ENCODE measurements around the gene TRAPPC10. TPM values are rescaled to one million over a fixed set of nuclear protein-coding genes. Genes with fewer than 3 reads are reported as not detected.

TRAPPC10 gene
- total RNA-seq, 5 donors from 2014 or later (not counting 1 experiment from before 2014, with no cell fraction given) = 82.5 to 144 (median 92.2) TPM

- Histone ChIP-seq H3K9me3 (no peaks in the 10 kb centered on the region), H3K27me3 (replicated peaks in 1 of 2; ENCODE audit: control insufficient read depth in 2 of 2, extremely low read depth in 1 of 2, insufficient read depth in 2 of 2, low read length in 1 of 2) (no peaks in the 10 kb centered on the region), H3K4me3 (ENCODE audit: control insufficient read depth in 1 of 2, extremely low read depth in 1 of 2, low read length in 1 of 2) (no peak overlapping the region), H3K36me3 (ENCODE audit: control insufficient read depth in 2 of 2, extremely low read depth in 1 of 2, insufficient read depth in 1 of 2, low read length in 1 of 2) (peaks cover 7 to 46% of the 10 kb centered on the region in 2 donors), H3K4me1 (ENCODE audit: control insufficient read depth in 1 of 2, extremely low read depth in 1 of 2, insufficient read depth in 2 of 2, low read length in 2 of 2) (peaks cover 0 to 5% of the 10 kb centered on the region in 2 experiments), H3K27ac (ENCODE audit: low read length) (no peak overlapping the region)
- WGBS (ENCODE audit: insufficient coverage) = no CpG with 5 or more reads among the region's 5 CpGs
- DNase-seq = no peak
- Mint-ChIP-seq H3K9me3 (no peaks in the 10 kb centered on the region), H3K27me3 (no peaks in the 10 kb centered on the region), H3K4me1 (peaks cover 13 to 26% (median 21%) of the 10 kb centered on the region in 3 donors), H3K4me3 (no peak overlapping the region), H3K36me3 (peaks cover 37% of the 10 kb centered on the region), H3K27ac (peak overlapping the region in 1 of 2 donors; percentile 6)
- ChIA-PET POLR2A (interaction anchor here in 1 of 2 donors (0.6 kb wide), 1 partner anchor 22 kb away, joined by 5 read pairs; no protein-coding TSS in a partner anchor), CTCF (no interaction called here)
- no peak for ATAC-seq (replicated peaks in 1 of 4)
Observed at GRCh38 chr21:44039828-44040227, 27.7 kb downstream of the TRAPPC10 start.

- H3K4me3 Mint-ChIP-seq = no peak overlapping the region
- H3K4me3 ChIP-seq (ENCODE audit: control insufficient read depth in 1 of 2, extremely low read depth in 1 of 2, low read length in 1 of 2) = no peak overlapping the region
- H3K4me1 ChIP-seq (ENCODE audit: control insufficient read depth in 1 of 2, extremely low read depth in 1 of 2, insufficient read depth in 2 of 2, low read length in 2 of 2) = peaks cover 0 to 7% of the 10 kb centered on the region in 2 experiments
- no peaks in the 10 kb centered on the region for H3K9me3 ChIP-seq
- peaks cover 3 to 35% of the 10 kb centered on the region in 2 donors for H3K36me3 ChIP-seq (ENCODE audit: control insufficient read depth in 2 of 2, extremely low read depth in 1 of 2, insufficient read depth in 1 of 2, low read length in 1 of 2)
- DNase-seq (no peak), ATAC-seq (replicated peaks in 1 of 4) (peak in 1 of 4 experiments; percentile 42)
- H3K9me3 Mint-ChIP-seq = no peaks in the 10 kb centered on the region
- WGBS (ENCODE audit: insufficient coverage) = 80% methylated on average over 5 of the region's 6 CpGs
- POLR2A ChIA-PET = no interaction called here
- H3K27me3 Mint-ChIP-seq = no peaks in the 10 kb centered on the region
- H3K27me3 ChIP-seq (replicated peaks in 1 of 2; ENCODE audit: control insufficient read depth in 2 of 2, extremely low read depth in 1 of 2, insufficient read depth in 2 of 2, low read length in 1 of 2) = no peaks in the 10 kb centered on the region
- no peak overlapping the region for H3K27ac ChIP-seq (ENCODE audit: low read length)
- H3K4me1 Mint-ChIP-seq = peaks cover 21 to 29% (median 26%) of the 10 kb centered on the region in 3 donors
- H3K36me3 Mint-ChIP-seq = peaks cover 18% of the 10 kb centered on the region
- peak overlapping the region; percentile 23 to 39 for H3K27ac Mint-ChIP-seq
- CTCF ChIA-PET = no interaction called here
Observed at GRCh38 chr21:44043613-44044012, 31.5 kb downstream of the TRAPPC10 start.

DNA sequence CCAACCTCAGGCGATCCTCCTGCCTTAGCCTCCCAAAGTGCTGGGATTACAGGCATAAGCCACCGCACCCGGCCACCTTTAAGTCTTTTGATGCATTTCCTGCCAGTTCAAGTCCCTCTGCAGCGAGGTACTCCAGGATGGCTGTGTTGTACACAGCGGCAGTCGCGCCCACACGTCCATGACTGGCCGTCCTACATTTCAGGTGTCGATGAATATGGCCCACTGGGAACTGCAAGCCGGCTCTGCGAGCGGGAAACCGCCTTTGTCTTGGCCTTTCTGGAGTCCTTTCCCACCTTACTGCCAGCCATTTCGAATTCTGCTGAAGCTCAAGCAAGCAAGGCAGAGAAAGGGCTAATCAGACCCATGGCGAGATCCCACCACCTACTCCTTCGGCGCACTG lies 34.6 kb downstream of the TRAPPC10 start:
- ATAC-seq (replicated peaks in 1 of 4) (no peak), DNase-seq (no peak)
- H3K9me3 ChIP-seq = no peaks in the 10 kb centered on the region
- peaks cover 0 to 18% of the 10 kb centered on the region in 2 experiments for H3K4me1 ChIP-seq (ENCODE audit: control insufficient read depth in 1 of 2, extremely low read depth in 1 of 2, insufficient read depth in 2 of 2, low read length in 2 of 2)
- no peaks in the 10 kb centered on the region for H3K27me3 ChIP-seq (replicated peaks in 1 of 2; ENCODE audit: control insufficient read depth in 2 of 2, extremely low read depth in 1 of 2, insufficient read depth in 2 of 2, low read length in 1 of 2)
- no peaks in the 10 kb centered on the region for H3K27me3 Mint-ChIP-seq
- peaks cover 19% of the 10 kb centered on the region for H3K36me3 Mint-ChIP-seq
- no peaks in the 10 kb centered on the region for H3K9me3 Mint-ChIP-seq
- POLR2A ChIA-PET = no interaction called here
- CTCF ChIA-PET = no interaction called here
- H3K4me1 Mint-ChIP-seq = peaks cover 24 to 35% (median 29%) of the 10 kb centered on the region in 3 donors
- H3K27ac Mint-ChIP-seq = no peak overlapping the region
- WGBS (ENCODE audit: insufficient coverage) = 97% methylated on average over 13 of the region's 18 CpGs
- H3K27ac ChIP-seq (ENCODE audit: low read length) = no peak overlapping the region
- H3K4me3 ChIP-seq (ENCODE audit: control insufficient read depth in 1 of 2, extremely low read depth in 1 of 2, low read length in 1 of 2) = no peak overlapping the region
- no peak overlapping the region for H3K4me3 Mint-ChIP-seq
- peaks cover 4 to 44% of the 10 kb centered on the region in 2 donors for H3K36me3 ChIP-seq (ENCODE audit: control insufficient read depth in 2 of 2, extremely low read depth in 1 of 2, insufficient read depth in 1 of 2, low read length in 1 of 2)

- WGBS (ENCODE audit: insufficient coverage) = 99% methylated on average over 7 of the region's 7 CpGs
- no peaks in the 10 kb centered on the region for H3K9me3 ChIP-seq
- H3K27me3 ChIP-seq (replicated peaks in 1 of 2; ENCODE audit: control insufficient read depth in 2 of 2, extremely low read depth in 1 of 2, insufficient read depth in 2 of 2, low read length in 1 of 2) = no peaks in the 10 kb centered on the region
- H3K36me3 ChIP-seq (ENCODE audit: control insufficient read depth in 2 of 2, extremely low read depth in 1 of 2, insufficient read depth in 1 of 2, low read length in 1 of 2) = peaks cover 9 to 57% of the 10 kb centered on the region in 2 donors
- no peak overlapping the region for H3K27ac ChIP-seq (ENCODE audit: low read length)
- Mint-ChIP-seq H3K9me3 (no peaks in the 10 kb centered on the region), H3K36me3 (peaks cover 29% of the 10 kb centered on the region), H3K4me3 (no peak overlapping the region), H3K27ac (no peak overlapping the region), H3K4me1 (peaks cover 23 to 30% (median 28%) of the 10 kb centered on the region in 3 donors), H3K27me3 (no peaks in the 10 kb centered on the region)
- H3K4me1 ChIP-seq (ENCODE audit: control insufficient read depth in 1 of 2, extremely low read depth in 1 of 2, insufficient read depth in 2 of 2, low read length in 2 of 2) = peaks cover 0 to 18% of the 10 kb centered on the region in 2 experiments
- no peak for ATAC-seq (replicated peaks in 1 of 4)
- ChIA-PET CTCF (no interaction called here), POLR2A (interaction anchor here in 1 of 2 donors (0.6 kb wide), 1 partner anchor 133 kb away, joined by 3 read pairs; no protein-coding TSS in a partner anchor)
- H3K4me3 ChIP-seq (ENCODE audit: control insufficient read depth in 1 of 2, extremely low read depth in 1 of 2, low read length in 1 of 2) = no peak overlapping the region
- no peak for DNase-seq
Observed at GRCh38 chr21:44047996-44048560, 36.0 kb downstream of the TRAPPC10 start.

GRCh38 chr21:44049182-44049581 lies 37.1 kb downstream of the TRAPPC10 start:
- H3K27me3 Mint-ChIP-seq = no peaks in the 10 kb centered on the region
- Histone ChIP-seq H3K4me1 (ENCODE audit: control insufficient read depth in 1 of 2, extremely low read depth in 1 of 2, insufficient read depth in 2 of 2, low read length in 2 of 2) (peaks cover 0 to 13% of the 10 kb centered on the region in 2 experiments), H3K27ac (ENCODE audit: low read length) (no peak overlapping the region), H3K9me3 (no peaks in the 10 kb centered on the region), H3K27me3 (replicated peaks in 1 of 2; ENCODE audit: control insufficient read depth in 2 of 2, extremely low read depth in 1 of 2, insufficient read depth in 2 of 2, low read length in 1 of 2) (no peaks in the 10 kb centered on the region), H3K4me3 (ENCODE audit: control insufficient read depth in 1 of 2, extremely low read depth in 1 of 2, low read length in 1 of 2) (no peak overlapping the region), H3K36me3 (ENCODE audit: control insufficient read depth in 2 of 2, extremely low read depth in 1 of 2, insufficient read depth in 1 of 2, low read length in 1 of 2) (peaks cover 10 to 64% of the 10 kb centered on the region in 2 donors)
- ATAC-seq (replicated peaks in 1 of 4) = no peak
- H3K4me1 Mint-ChIP-seq = peaks cover 22 to 27% (median 24%) of the 10 kb centered on the region in 3 donors
- no peaks in the 10 kb centered on the region for H3K9me3 Mint-ChIP-seq
- H3K36me3 Mint-ChIP-seq = peaks cover 34% of the 10 kb centered on the region
- no peak for DNase-seq
- no peak overlapping the region for H3K4me3 Mint-ChIP-seq
- POLR2A ChIA-PET = interaction anchor here (0.5 to 1.0 kb wide), 4 partner anchors 26 to 397 kb away, joined by 3 to 11 read pairs (median 6); no protein-coding TSS in a partner anchor
- H3K27ac Mint-ChIP-seq = peak overlapping the region; percentile 49 to 66
- CTCF ChIA-PET = no interaction called here
- 100% methylated on average over 3 of the region's 5 CpGs for WGBS (ENCODE audit: insufficient coverage)

DNA sequence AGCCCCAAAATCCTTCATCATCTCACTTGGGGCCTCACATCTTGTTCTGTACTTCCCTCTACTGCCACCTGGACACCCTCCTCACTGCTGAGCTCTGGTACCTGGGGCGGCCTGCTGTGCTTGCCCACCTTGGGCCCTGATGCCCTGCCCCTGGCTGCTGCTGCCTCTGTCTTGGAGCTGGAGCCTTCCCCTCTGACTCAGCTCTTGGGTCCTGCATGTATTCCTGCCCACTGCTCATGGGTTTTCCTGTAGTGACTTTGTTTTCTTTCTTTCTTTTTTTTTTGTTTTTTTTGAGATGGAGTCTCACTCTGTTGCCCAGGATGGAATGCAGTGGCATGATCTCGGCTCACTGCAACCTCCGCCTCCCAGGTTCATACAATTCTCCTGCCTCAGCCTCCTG lies 37.5 kb downstream of the TRAPPC10 start:
- ChIA-PET CTCF (interaction anchor here in 1 of 2 donors (0.6 kb wide), 1 partner anchor 460 kb away, joined by 4 read pairs; no protein-coding TSS in a partner anchor), POLR2A (interaction anchor here (0.6 to 1.0 kb wide), 3 partner anchors 27 to 44 kb away, joined by 4 to 11 read pairs (median 5); no protein-coding TSS in a partner anchor)
- no peak overlapping the region for H3K4me3 Mint-ChIP-seq
- no peaks in the 10 kb centered on the region for H3K27me3 Mint-ChIP-seq
- H3K36me3 Mint-ChIP-seq = peaks cover 33% of the 10 kb centered on the region
- peaks cover 10 to 64% of the 10 kb centered on the region in 2 donors for H3K36me3 ChIP-seq (ENCODE audit: control insufficient read depth in 2 of 2, extremely low read depth in 1 of 2, insufficient read depth in 1 of 2, low read length in 1 of 2)
- H3K9me3 Mint-ChIP-seq = no peaks in the 10 kb centered on the region
- WGBS (ENCODE audit: insufficient coverage) = 100% methylated on average over 1 of the region's 3 CpGs
- H3K27me3 ChIP-seq (replicated peaks in 1 of 2; ENCODE audit: control insufficient read depth in 2 of 2, extremely low read depth in 1 of 2, insufficient read depth in 2 of 2, low read length in 1 of 2) = no peaks in the 10 kb centered on the region
- peaks cover 19 to 26% (median 25%) of the 10 kb centered on the region in 3 donors for H3K4me1 Mint-ChIP-seq
- H3K4me1 ChIP-seq (ENCODE audit: control insufficient read depth in 1 of 2, extremely low read depth in 1 of 2, insufficient read depth in 2 of 2, low read length in 2 of 2) = peaks cover 0 to 13% of the 10 kb centered on the region in 2 experiments
- H3K9me3 ChIP-seq = no peaks in the 10 kb centered on the region
- H3K4me3 ChIP-seq (ENCODE audit: control insufficient read depth in 1 of 2, extremely low read depth in 1 of 2, low read length in 1 of 2) = no peak overlapping the region
- ATAC-seq (replicated peaks in 1 of 4) (no peak), DNase-seq (no peak)
- H3K27ac ChIP-seq (ENCODE audit: low read length) = no peak overlapping the region
- H3K27ac Mint-ChIP-seq = peak overlapping the region; percentile 66 to 72

Measured in T-cell (primary cell).